Measurements from ENCODE around the gene TMPRSS4. TPM values are rescaled to one million over a fixed set of nuclear protein-coding genes. Genes with fewer than 3 reads are reported as not detected.

Gene TMPRSS4
- total RNA-seq, 2 donors from 2014 or later: 0.19 TPM; not detected in 1

DNA sequence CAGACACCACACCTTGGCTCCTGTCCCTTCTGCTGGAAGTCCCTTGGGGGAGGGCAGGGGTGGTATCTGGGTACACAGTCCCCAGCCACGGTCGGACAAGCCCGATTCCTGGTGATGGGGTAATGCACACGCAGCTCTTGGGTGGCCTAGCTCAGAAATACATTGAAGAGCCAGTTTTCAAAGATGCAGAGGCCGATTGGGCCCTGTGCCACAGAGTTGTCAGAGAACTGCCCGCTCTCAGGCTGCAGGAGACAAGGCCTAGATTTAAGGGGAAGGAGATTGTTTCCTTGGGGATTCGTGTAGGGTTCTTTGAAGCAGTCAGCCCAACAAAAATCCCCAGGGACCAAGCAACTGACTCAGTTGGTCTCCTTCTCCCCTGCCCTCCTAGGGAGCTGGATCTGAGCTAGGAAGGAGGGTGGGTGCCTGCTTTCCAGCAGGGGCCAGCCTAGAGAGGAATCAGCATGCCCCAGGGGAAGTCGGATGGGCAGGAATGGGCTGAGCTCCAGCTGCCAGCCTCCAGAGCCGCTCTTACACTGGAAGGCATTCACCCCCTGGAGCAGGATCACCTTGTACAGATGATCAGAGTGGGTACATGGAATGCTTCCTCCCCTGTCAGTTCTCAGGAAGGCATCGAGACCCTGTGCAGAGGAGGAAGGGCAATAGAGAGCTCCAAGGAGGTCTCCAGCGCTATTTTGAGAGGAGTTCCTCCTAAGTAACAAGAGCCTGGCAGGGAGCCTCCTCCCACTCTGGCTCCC is 79.1 kb downstream of the TMPRSS4 start:
- peaks cover 4 to 7% of the 10 kb centered on the region in 2 donors for H3K4me1 Mint-ChIP-seq (ENCODE audit: low read depth in 2 of 2)
- ATAC-seq: no peak
- no peaks in the 10 kb centered on the region for H3K9me3 Mint-ChIP-seq
- peaks cover 33 to 46% of the 10 kb centered on the region in 2 donors for H3K27me3 Mint-ChIP-seq
- H3K27ac Mint-ChIP-seq: no peak overlapping the region
- H3K4me3 Mint-ChIP-seq: no peak overlapping the region
- DNase-seq (ENCODE audit: low spot score): no peak
- H3K36me3 Mint-ChIP-seq: no peaks in the 10 kb centered on the region

DNA sequence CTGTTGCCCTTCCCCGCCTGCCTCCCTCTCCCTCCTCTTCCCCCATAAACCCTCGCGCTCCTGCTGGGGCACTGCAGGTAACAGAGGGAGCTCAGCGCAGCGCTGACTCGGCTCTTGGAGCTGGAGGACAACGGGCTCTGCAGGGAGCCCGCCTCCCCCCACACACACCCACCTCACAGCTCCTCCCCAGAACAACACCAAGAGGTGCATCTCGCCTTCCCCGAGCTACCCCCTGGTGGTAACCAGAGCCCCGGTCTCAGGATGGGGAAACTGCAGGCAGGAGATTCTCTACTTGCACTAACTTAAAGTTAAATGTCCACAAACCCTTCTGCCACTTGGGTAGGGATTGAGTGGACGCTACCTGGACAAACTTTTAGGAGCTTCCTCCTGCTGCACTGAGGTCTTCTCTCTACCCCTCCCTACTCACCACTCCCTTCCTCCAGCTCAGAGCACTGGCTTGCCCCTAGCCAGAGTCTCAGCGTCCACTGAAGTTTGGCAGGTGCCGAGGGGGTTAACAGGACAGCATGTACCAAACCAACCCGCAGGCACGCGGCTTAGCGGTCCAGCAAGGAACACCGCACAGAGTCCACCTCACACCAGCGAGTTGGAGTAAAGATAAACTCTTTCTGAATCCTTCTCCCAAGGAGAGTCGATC is 79.8 kb downstream of the TMPRSS4 start:
- no peak overlapping the region for H3K4me3 Mint-ChIP-seq
- peaks cover 4 to 7% of the 10 kb centered on the region in 2 donors for H3K4me1 Mint-ChIP-seq (ENCODE audit: low read depth in 2 of 2)
- H3K27me3 Mint-ChIP-seq: peaks cover 37 to 42% of the 10 kb centered on the region in 2 donors
- no peak overlapping the region for H3K27ac Mint-ChIP-seq
- DNase-seq (ENCODE audit: low spot score) (no peak), ATAC-seq (peak; percentile 25 to 51)
- no peaks in the 10 kb centered on the region for H3K36me3 Mint-ChIP-seq
- no peaks in the 10 kb centered on the region for H3K9me3 Mint-ChIP-seq

DNA sequence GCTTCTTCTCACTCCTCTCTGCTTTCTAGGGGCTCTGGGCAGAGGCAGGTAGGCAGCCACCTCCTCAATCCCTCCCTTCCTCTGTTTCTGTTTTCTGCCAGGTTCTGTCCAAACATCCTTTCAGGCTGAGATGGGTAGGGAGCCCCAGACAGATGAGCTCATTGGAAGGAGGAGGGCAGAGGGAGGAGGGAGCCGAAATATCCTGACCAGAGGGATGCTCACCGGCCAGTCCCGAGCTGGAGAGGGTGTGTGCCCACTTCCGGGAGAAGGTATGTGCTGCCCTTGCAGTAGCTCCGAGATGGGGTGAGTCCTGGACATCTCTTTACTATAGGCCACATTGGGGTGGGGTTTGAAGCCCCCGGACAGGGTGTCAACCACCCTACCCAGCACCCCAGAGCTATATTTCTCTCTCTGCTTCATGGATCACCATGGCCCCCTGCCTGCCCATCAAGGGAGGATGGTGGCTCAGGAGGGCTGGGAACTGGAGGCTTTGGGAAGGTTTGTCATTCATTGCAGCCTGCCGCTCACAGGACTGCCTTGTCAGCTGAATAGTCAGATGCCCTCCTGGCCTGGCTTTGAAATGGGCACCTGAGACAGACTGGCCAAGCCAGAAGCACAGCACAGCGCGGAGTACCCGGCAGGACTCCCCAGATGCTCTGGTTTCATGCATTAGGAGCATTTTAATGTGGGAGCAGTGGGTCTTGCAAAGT is 80.5 kb downstream of the TMPRSS4 start:
- H3K27ac Mint-ChIP-seq: no peak overlapping the region
- peaks cover 4 to 7% of the 10 kb centered on the region in 2 donors for H3K4me1 Mint-ChIP-seq (ENCODE audit: low read depth in 2 of 2)
- H3K36me3 Mint-ChIP-seq: no peaks in the 10 kb centered on the region
- ATAC-seq (no peak), DNase-seq (ENCODE audit: low spot score) (no peak)
- no peak overlapping the region for H3K4me3 Mint-ChIP-seq
- H3K9me3 Mint-ChIP-seq: no peaks in the 10 kb centered on the region
- H3K27me3 Mint-ChIP-seq: peaks cover 41 to 42% of the 10 kb centered on the region in 2 donors

DNA sequence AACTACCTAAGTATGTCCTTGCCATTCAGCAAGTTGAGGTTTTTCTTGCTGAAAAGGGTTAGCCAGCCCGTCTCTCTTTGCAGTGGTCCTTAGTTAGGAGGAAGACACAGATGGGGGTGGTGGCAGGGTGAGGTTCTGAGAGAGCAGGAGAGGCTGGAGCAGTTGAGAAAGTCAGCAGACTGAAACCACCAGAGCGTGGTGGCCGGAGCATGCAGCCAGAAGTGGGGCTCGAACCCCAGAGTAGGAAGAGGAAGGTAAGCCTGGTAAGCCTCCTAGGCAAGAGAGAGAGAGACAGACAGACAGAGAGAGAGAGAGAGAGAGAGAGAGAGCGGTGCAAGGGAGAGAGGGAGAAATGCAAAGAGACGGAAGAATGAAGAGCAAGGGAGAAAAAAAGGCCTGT is 84.9 kb downstream of the TMPRSS4 start:
- Mint-ChIP-seq H3K4me3 (no peak overlapping the region), H3K27ac (no peak overlapping the region), H3K4me1 (ENCODE audit: low read depth in 2 of 2) (peaks cover 2 to 4% of the 10 kb centered on the region in 2 donors), H3K36me3 (no peaks in the 10 kb centered on the region), H3K9me3 (no peaks in the 10 kb centered on the region), H3K27me3 (peaks cover 30 to 34% of the 10 kb centered on the region in 2 donors)
- ATAC-seq: no peak
- no peak for DNase-seq (ENCODE audit: low spot score)

DNA sequence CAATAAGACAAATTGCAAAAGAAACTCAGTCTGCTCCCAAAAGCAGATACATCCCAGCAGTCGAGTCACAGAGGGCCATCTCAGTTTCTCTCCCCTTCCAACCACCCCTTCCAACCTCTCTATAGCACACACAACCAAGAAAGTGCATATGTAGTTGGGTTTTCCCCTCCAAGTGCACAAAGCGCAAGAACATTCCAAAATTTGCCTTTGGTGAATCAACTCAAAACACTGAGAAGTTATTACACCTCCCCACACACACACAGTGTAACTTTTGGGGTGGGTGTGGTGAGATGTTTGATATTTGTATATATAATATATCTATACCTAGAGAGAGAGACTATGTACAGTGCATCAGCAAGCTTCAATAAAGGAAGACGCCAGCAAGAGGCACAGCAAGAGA is 86.0 kb downstream of the TMPRSS4 start:
- Mint-ChIP-seq H3K36me3 (no peaks in the 10 kb centered on the region), H3K9me3 (no peaks in the 10 kb centered on the region), H3K4me3 (no peak overlapping the region), H3K27ac (no peak overlapping the region), H3K27me3 (peaks cover 21 to 23% of the 10 kb centered on the region in 2 donors), H3K4me1 (ENCODE audit: low read depth in 2 of 2) (no peaks in the 10 kb centered on the region)
- ATAC-seq (no peak), DNase-seq (ENCODE audit: low spot score) (no peak)

DNA sequence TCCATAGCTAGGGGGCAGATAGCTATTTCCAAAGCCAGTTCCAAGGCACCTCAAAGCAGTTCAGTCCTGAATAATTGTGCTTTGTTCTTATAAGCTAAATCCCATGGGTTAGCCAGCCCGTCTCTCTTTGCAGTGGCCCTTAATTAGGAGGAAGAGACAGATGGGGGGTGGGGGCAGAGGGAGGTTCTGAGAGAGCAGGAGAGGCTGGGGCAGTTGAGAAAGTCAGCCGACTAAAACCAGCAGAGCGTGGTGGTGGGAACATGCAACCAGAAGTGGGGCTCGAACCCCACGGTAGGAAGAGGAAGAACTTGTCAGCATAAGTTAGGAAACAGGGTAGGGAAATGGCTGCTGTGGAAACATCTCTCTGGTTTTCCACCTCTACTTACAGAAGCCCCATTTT is 86.6 kb downstream of the TMPRSS4 start:
- peaks cover 18 to 21% of the 10 kb centered on the region in 2 donors for H3K27me3 Mint-ChIP-seq
- H3K4me3 Mint-ChIP-seq: no peak overlapping the region
- H3K27ac Mint-ChIP-seq: no peak overlapping the region
- no peaks in the 10 kb centered on the region for H3K9me3 Mint-ChIP-seq
- H3K36me3 Mint-ChIP-seq: no peaks in the 10 kb centered on the region
- no peak for ATAC-seq
- no peak for DNase-seq (ENCODE audit: low spot score)
- no peaks in the 10 kb centered on the region for H3K4me1 Mint-ChIP-seq (ENCODE audit: low read depth in 2 of 2)

DNA sequence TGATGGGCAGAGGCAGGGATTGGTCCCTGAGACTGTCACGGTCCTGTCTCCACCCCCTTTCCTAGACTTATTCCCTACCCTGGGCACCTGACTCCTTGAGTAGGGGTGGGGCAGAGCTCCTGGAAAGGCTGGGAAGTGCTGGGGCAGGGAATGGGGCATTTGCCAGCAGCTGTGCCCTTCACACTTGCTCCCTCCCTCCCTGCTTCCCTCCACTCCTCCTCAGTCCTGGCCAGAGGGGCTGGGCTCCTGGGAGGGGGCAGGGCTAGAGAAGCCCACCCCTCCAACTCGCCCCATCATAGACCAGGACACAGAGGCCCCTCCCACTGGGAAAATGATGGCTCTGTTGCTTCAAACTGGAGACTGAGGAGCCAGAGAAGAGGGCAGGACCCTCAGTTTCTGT is 88.0 kb downstream of the TMPRSS4 start:
- Mint-ChIP-seq H3K4me3 (no peak overlapping the region), H3K27ac (no peak overlapping the region), H3K36me3 (no peaks in the 10 kb centered on the region), H3K4me1 (ENCODE audit: low read depth in 2 of 2) (no peaks in the 10 kb centered on the region), H3K9me3 (no peaks in the 10 kb centered on the region), H3K27me3 (peaks cover 11 to 21% of the 10 kb centered on the region in 2 donors)
- no peak for ATAC-seq
- peak; percentile 34 for DNase-seq (ENCODE audit: low spot score)

DNA sequence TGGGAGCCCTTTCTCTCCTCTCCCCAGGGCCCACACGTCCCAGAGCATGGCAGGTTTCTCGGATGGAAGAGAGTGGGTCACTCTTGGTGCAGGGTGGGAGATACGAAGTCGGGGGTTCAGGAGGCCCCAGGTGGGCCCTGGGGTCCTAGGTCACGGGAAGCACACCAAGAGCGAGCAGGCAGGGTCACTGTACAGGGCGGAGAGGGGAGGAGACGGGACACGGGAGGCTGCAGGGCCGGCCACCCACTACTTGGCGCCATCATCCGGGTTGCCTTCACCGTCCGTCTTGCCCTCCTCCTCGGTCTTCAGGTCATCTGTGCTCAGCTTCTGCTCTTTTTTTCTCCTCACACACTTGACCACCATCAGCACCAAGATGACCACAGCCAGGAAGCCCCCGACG is 89.8 kb downstream of the TMPRSS4 start:
- ATAC-seq (no peak), DNase-seq (ENCODE audit: low spot score) (no peak)
- Mint-ChIP-seq H3K27ac (no peak overlapping the region), H3K36me3 (no peaks in the 10 kb centered on the region), H3K4me1 (ENCODE audit: low read depth in 2 of 2) (no peaks in the 10 kb centered on the region), H3K27me3 (peaks cover 17 to 18% of the 10 kb centered on the region in 2 donors), H3K9me3 (no peaks in the 10 kb centered on the region), H3K4me3 (no peak overlapping the region)

DNA sequence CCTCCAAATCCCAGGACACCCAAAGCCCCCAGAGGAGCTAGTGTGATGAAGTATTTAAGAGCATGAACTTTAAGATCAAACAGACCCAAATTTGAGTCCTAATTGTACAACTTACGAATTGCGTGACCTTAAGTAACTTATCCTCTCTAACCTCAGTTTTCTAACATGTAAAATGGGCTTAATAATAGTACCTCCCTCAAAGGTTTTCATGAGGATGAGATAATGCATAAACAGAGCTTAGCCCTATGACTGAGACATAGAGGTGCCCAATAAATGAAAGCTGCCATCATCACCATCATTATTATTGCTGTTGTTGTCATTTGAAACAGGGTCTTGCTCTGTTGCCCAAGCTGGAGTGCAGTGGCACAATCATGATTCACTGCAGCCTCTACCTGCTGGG is 90.4 kb downstream of the TMPRSS4 start:
- Mint-ChIP-seq H3K27ac (no peak overlapping the region), H3K4me3 (no peak overlapping the region), H3K36me3 (no peaks in the 10 kb centered on the region), H3K27me3 (peaks cover 12 to 18% of the 10 kb centered on the region in 2 donors), H3K9me3 (no peaks in the 10 kb centered on the region), H3K4me1 (ENCODE audit: low read depth in 2 of 2) (no peaks in the 10 kb centered on the region)
- ATAC-seq: no peak
- no peak for DNase-seq (ENCODE audit: low spot score)

DNA sequence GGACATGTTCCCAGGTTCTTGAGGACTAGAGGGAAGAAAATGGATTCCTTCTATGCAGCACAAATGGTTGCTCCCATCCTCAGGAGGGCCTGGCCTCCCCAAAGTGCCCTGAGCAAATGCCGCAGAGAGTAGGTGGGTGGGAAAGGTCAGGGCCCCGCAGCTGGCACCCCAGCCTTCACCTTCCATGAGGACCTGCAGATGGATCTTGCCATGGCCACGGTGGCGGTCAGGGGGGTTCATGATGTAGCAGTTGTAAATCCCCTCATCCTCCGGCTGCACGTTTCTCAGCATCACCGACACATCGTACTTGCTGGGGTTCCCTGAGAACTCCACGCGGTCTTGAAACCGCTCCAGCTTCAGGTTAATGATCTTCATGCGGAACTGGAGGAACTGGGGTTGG is 91.0 kb downstream of the TMPRSS4 start:
- Mint-ChIP-seq H3K4me3 (no peak overlapping the region), H3K9me3 (no peaks in the 10 kb centered on the region), H3K27ac (no peak overlapping the region), H3K27me3 (peaks cover 11 to 16% of the 10 kb centered on the region in 2 donors), H3K36me3 (no peaks in the 10 kb centered on the region), H3K4me1 (ENCODE audit: low read depth in 2 of 2) (no peaks in the 10 kb centered on the region)
- ATAC-seq (no peak), DNase-seq (ENCODE audit: low spot score) (no peak)

DNA sequence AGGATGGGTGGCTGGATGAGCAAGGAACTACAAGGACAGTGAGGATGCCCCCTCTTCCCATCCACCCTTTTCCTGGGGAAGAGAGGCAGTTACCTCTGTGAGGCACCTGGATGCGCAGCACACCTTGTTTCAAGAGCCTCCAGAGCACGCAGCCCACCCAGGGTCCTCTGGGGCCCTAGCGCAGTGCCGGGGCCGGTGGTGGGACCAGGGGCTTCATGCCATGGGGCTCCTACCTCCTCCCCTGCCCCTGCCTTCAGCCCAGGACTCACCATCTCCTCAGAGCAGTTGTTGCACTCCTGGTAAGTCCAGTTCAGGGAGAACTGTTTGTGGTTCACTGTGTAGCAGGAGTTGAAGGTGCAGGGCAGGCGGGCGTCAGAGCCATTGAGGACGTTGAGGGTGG is 91.4 kb downstream of the TMPRSS4 start:
- Mint-ChIP-seq H3K4me3 (no peak overlapping the region), H3K27ac (no peak overlapping the region), H3K27me3 (peaks cover 7 to 12% of the 10 kb centered on the region in 2 donors), H3K4me1 (ENCODE audit: low read depth in 2 of 2) (no peaks in the 10 kb centered on the region), H3K36me3 (no peaks in the 10 kb centered on the region), H3K9me3 (no peaks in the 10 kb centered on the region)
- ATAC-seq (no peak), DNase-seq (ENCODE audit: low spot score) (no peak)

DNA sequence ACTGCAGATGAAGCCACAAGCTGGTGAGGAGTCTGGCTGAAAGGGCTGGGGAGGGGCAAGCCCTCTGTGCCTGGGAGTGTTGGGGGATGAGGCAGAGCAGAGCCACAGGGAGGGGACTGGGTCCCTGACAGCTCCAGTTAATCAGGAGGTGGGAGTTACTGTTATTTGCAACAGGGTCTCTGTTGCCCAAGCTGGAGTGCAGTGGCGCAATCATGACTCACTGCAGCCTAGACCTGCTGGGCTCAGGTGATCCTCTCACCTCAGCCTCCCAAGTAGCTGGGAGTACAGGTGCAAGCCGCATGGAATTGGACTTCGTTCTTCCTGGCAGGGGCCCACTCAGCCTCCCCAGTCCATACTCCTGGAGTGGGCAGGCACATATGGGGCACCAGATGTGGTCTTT is 91.9 kb downstream of the TMPRSS4 start:
- Mint-ChIP-seq H3K27me3 (peaks cover 6 to 9% of the 10 kb centered on the region in 2 donors), H3K4me3 (no peak overlapping the region), H3K4me1 (ENCODE audit: low read depth in 2 of 2) (no peaks in the 10 kb centered on the region), H3K36me3 (no peaks in the 10 kb centered on the region), H3K9me3 (no peaks in the 10 kb centered on the region), H3K27ac (no peak overlapping the region)
- DNase-seq (ENCODE audit: low spot score) (no peak), ATAC-seq (no peak)

DNA sequence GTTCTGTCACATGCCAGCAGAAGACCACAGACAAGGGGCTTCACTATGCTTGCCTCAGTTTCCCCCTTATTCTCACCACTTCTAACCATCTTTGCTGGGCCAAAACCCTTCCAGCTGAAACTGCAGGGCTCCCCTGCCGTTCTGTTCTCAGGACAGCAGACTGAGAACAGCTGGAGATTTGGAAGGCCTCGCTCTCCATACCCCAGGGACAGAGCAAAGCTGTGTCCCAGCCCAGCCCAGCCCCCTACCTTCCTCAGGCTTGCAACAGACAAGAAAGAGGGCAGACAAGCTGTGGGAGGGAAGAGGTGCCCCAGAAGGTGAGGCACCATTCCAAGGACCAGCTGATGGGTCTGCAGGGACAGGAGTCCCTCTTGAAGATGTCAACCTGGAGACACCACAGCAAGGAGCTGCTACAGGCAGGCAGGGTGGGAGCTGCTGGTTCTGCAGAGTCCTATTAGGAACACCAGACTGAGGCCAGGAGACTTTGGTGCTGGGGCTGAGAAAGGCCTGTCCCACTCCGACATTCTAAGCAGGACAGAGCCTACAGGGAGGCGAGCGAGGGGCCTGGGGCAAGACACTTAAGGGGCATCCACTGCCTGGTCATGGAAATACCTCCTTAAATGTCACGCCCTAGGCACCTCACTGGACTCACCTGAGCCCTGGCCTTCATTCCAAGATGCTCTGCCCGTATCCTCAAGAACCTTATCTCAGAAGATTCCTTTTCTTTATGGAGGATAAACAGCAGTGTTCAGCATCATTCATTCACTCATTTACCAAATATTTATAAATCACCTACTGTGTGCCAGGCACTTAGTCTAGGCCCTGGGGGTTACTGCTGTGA is 92.6 kb downstream of the TMPRSS4 start:
- Mint-ChIP-seq H3K36me3 (no peaks in the 10 kb centered on the region), H3K4me3 (no peak overlapping the region), H3K9me3 (no peaks in the 10 kb centered on the region), H3K4me1 (ENCODE audit: low read depth in 2 of 2) (no peaks in the 10 kb centered on the region), H3K27ac (no peak overlapping the region), H3K27me3 (peaks cover 2 to 9% of the 10 kb centered on the region in 2 donors)
- ATAC-seq (no peak), DNase-seq (ENCODE audit: low spot score) (no peak)

Measured in natural killer cell treated with Interleukin-12 subunit alpha and Interleukin-12 subunit beta and Interleukin-15 and Interleukin-18, amount 100 ng/mL, for 72 hours (primary cell).